RWPE1 (cell line): ENCODE data around the gene PRPF6.
A peak's percentile ranks its signal among the peaks of the same experiment; 100 is the strongest.
"Not testable (repeated sequence)": the region's sequence is repeated elsewhere in the genome, so short reads cannot be mapped to it uniquely, and the experiment has no call there.

Experiments used
- CTCF ChIA-PET: fragments of 350-600 bp; sonication (Branson Sonifier 250); formaldehyde crosslinking; extraction: SDS; loops from one replicate; lab custom pipeline; 2021; lab: Yijun Ruan, JAX
- POLR2A ChIA-PET: fragments of 400-600 bp; formaldehyde crosslinking; extraction: SDS; loops from one replicate; lab custom pipeline; 2020; ENCODE audit warnings: antibody characterized with exemption; ENCODE audit not compliant: low non-redundant PET; lab: Yijun Ruan, JAX
- DNase-seq: peaks from one replicate; pipeline ENCODE4 v3.0.0; 2012; ENCODE audit warnings: low spot score
- H3K27ac ChIP-seq: fragments of 450-650 bp; 2 replicates; pipeline ENCODE4 v1.5.1; 2017
- TF ChIP-seq, protein P1 (sequence below): fragments of 450-650 bp; conservative IDR thresholded peaks from 2 replicates; pipeline ENCODE4 v1.5.1; 2017; ENCODE audit warnings: low read depth, mild to moderate bottlenecking

Gene PRPF6

GRCh38 chr20:63968136-63968927, 12.6 kb upstream of the PRPF6 start:
- peak overlapping the region; percentile 66 for H3K27ac ChIP-seq
- TF ChIP-seq, protein P1, sequence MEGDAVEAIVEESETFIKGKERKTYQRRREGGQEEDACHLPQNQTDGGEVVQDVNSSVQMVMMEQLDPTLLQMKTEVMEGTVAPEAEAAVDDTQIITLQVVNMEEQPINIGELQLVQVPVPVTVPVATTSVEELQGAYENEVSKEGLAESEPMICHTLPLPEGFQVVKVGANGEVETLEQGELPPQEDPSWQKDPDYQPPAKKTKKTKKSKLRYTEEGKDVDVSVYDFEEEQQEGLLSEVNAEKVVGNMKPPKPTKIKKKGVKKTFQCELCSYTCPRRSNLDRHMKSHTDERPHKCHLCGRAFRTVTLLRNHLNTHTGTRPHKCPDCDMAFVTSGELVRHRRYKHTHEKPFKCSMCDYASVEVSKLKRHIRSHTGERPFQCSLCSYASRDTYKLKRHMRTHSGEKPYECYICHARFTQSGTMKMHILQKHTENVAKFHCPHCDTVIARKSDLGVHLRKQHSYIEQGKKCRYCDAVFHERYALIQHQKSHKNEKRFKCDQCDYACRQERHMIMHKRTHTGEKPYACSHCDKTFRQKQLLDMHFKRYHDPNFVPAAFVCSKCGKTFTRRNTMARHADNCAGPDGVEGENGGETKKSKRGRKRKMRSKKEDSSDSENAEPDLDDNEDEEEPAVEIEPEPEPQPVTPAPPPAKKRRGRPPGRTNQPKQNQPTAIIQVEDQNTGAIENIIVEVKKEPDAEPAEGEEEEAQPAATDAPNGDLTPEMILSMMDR, result no peak
- CTCF ChIA-PET, result interaction anchor here (0.6 kb wide), 1 partner anchor 70 kb away, joined by 3 read pairs; no protein-coding TSS in a partner anchor
- POLR2A ChIA-PET, result interaction anchor here (0.7 kb wide), 1 partner anchor 12 kb away, joined by 3 read pairs; the partner anchor contains the start of gene UCKL1
- no peak for DNase-seq

GRCh38 chr20:63968928-63969760, 11.8 kb upstream of the PRPF6 start:
- CTCF ChIA-PET, result interaction anchor here (0.6 kb wide), 1 partner anchor 70 kb away, joined by 3 read pairs; no protein-coding TSS in a partner anchor

GRCh38 chr20:63969838-63970713, 10.9 kb upstream of the PRPF6 start, which contains the start of gene ZNF512B:
Gene ZNF512B (minus strand): TSS chr20:63969930. CDS start chr20:63967950, 1,980 bp downstream.
- CTCF ChIA-PET, result no interaction called here
- DNase-seq, result peak; percentile 96

More at GRCh38 chr20:63968928-63969760, 11.8 kb upstream of the PRPF6 start:
- TF ChIP-seq, protein P1, result no peak
- H3K27ac ChIP-seq, result peak overlapping the region; percentile 66
- POLR2A ChIA-PET, result interaction anchor here (0.7 kb wide), 1 partner anchor 13 kb away, joined by 3 read pairs; the partner anchor contains the start of gene UCKL1
- no peak for DNase-seq

DNA sequence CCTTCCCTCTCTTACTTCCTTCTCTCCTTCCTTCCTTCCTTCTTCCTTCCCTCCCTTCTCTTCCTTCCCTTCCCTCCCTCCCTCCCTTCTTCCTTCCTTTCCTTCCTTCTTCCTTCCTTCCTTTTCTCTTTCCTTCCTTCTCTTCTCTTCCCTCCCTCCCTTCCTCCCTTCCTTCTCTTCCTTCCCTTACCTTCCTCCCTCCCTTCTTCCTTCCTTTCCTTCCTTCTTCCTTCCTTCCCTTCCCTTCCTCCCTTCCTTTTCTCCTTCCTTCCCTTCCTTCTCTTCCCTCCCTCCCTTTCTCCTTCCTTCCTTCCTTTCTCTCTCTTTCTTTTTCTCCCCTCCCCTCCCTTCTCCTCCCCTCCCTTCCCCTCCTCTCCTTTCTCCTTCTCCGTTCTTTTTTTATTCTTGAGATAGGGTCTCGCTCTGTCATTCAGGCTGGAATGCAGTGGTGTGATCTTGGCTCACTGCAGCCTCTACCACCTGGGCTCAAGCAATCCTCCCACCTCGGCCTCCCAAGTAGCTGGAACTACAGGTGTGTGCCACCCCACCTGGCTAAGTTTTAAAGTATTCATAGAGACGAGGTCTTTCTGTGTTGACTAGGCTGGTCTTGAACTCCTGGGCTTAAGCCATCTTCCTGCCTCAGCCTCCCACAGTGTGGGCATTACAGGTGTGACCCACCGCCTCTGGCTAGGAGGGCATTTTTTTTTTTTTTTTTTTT, 10.1 kb upstream of the PRPF6 start:
- ChIA-PET CTCF (interaction anchor here (1.1 kb wide), 1 partner anchor 14 kb away, joined by 4 read pairs; no protein-coding TSS in a partner anchor), POLR2A (interaction anchor here (0.7 kb wide), 1 partner anchor 83 kb away, joined by 8 read pairs; no protein-coding TSS in a partner anchor)
- peak overlapping the region; percentile 66; the same call in 1 of the 2 replicates for H3K27ac ChIP-seq
- TF ChIP-seq, protein P1, result no peak
- no peak for DNase-seq

More at GRCh38 chr20:63969838-63970713, 10.9 kb upstream of the PRPF6 start, which contains the start of gene ZNF512B:
- TF ChIP-seq, protein P1, result no peak
- POLR2A ChIA-PET, result no interaction called here
- peak within 1 kb of the TSS; percentile 66 for H3K27ac ChIP-seq

DNA sequence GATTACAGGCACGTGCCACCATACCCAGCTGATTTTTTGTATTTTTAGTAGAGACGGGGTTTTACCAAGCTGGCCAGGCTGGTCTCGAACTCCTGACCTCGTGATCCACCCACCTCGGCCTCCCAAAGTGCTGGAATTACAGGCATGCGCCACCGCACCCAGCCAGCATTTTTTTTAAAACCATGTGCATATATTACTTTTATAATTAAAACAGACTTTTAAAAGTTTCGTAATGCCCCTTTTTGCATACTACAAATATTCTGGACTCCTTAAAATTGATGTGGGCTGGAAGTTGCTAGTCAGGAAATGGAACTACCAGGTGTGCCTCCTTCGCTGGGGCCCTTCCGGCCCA, 9.0 kb upstream of the PRPF6 start:
- peak overlapping the region; percentile 20 for H3K27ac ChIP-seq
- ChIA-PET POLR2A (interaction anchor here (0.7 kb wide), 1 partner anchor 82 kb away, joined by 8 read pairs; no protein-coding TSS in a partner anchor), CTCF (interaction anchor here (0.6 to 1.1 kb wide), 2 partner anchors 15 to 185 kb away, joined by 4 read pairs; no protein-coding TSS in a partner anchor)
- DNase-seq, result not testable (repeated sequence)
